GM19452 (cell line): ENCODE data around the gene EPHA8.

Experiments used
- ATAC-seq: cut with Tn5 transposase; IDR thresholded peaks from one replicate; pipeline ENCODE4 v1.9.1; 2021; ENCODE audit not compliant: unreplicated experiment

EPHA8 gene

DNA sequence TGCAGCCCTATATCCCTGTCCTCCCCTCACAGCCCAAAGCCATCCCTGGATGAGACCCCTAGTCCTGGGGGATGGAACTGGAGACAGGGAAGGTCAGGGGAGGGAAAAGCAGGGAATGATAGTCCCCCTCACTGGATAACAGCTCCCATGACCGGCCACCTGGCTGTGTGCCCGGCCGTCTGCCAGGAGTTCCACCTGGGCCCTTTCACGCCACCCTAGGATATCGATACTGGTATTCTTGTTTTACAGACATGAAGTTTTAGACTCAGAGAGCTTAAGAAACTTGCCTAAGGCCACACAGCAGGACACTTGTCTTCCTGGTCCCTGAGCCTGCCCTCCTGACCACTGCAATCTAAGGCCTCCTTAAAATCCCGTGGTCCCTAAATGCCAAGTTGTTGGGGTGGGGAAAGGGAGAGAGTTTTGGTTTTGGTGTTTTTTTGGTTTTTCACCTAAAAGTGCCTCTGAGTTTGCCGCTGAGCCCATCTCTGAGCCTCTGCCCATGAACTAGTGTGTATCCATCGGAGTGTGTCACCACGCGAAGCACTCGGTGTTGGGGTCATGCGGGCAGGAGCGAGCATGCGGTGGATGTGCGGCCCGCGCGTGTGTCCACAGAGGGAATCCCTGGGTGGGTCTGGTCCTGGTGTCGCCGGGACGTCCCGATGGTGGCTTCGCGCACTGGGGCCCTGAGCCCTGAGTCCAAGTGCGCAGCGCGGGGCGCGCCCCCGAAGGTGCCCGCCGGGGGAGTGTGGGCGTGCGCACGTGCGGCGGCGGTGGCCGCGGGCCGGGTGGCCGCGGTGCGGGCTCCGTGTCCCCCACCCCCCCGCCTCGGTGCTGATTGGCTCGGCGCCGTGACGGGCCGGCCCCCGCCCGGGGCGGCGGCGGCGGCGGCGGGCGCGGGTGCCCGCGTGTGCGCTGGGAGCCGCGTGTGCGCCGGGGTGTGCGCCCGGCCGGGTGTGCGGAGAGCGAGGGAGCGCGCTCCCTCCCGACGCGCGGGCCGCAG, at the start of gene EPHA8:
Gene EPHA8 (plus strand): TSS at position 906 of the 1,000 bp plus-strand sequence. CDS start 147 bp downstream, outside the sequence.
- ATAC-seq, result no peak

- no peak for ATAC-seq
These were observed 46.2 kb upstream of the EPHA8 start for GRCh38 chr1:22516906-22517571.

DNA sequence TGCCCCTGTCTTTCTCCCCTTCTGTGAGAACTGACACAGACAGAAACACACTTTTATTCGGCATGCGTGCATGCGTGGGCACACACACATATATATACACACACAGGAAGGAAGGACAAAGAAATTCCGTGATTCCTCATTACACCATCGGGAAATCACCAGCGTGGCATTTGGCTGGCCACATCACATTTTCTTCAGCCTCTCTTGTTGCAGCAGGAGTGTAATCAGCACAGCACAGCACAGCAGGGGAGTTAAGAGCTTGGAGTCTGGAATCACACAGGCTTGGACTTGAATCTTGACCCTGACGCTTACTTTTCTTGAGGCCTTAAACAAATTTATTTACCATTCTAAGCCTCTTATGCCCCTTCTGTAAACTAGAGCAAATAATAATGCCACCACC, 45.3 kb upstream of the EPHA8 start:
- ATAC-seq, result no peak

DNA sequence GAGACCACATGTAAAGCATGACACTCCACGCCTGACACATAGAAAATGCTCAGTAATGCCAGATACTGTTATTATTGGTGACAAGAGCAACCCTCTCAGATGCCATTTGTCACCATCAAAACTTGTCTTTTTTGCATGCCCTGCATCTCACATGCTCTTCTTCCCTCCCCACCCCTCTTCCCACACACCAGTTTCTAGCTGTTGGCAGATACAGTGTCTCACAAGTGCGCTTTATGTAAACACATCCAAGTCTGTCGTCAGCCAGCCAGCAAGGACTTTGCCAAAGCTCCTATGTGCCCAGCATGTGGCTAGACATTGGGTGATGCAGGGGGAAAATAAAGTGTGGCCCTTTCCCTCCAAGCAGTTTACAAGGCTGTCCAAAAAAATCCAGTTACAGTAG, 44.9 kb upstream of the EPHA8 start:
- no peak for ATAC-seq

DNA sequence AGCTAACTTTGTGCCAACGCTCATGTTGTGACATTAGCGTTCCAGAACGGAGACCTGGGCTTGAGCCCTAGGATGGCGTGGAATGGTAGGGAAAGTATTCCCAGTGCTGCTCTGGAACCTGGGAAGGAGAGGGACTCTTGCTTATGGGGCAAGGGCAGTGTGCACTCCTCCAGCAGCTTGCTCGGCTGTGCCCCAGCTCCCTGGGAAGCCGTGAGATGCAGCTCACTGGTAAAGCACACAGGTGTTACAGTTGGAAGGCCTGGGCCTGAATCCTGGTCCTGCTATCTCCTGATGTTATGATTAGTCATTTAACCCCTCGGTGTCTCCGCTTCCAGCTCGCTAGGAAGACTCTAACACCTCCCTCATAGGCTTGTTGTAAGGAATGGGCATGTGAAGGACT, 42.4 kb upstream of the EPHA8 start:
- ATAC-seq, result no peak

- ATAC-seq, result no peak
These were observed 41.6 kb upstream of the EPHA8 start for GRCh38 chr1:22521692-22522091.

GRCh38 chr1:22522221-22522743, 41.0 kb upstream of the EPHA8 start:
- ATAC-seq, result no peak

DNA sequence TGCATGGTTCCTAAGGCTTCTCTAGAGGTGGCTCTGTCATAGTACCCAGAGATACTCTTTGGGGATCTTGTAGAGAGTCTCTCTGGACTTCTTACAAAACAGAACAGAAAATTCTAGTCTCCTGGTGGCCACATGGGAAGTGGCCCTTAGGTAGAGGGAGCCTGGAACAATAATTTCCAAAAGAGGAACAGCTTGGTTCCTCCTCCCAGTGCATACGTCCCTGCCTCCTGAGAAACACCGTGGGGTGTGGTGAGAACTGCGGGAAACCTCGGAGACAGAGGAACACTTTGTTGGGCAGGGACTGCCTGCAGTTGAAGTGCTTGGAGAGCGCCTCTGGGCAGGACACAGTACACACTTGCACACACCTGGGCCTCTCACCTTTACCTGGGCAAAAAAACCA, 38.8 kb upstream of the EPHA8 start:
- ATAC-seq, result no peak

- ATAC-seq, result no peak
These were observed 38.1 kb upstream of the EPHA8 start for GRCh38 chr1:22525211-22525610.

- no peak for ATAC-seq
These were observed 37.6 kb upstream of the EPHA8 start for GRCh38 chr1:22525646-22526045.

DNA sequence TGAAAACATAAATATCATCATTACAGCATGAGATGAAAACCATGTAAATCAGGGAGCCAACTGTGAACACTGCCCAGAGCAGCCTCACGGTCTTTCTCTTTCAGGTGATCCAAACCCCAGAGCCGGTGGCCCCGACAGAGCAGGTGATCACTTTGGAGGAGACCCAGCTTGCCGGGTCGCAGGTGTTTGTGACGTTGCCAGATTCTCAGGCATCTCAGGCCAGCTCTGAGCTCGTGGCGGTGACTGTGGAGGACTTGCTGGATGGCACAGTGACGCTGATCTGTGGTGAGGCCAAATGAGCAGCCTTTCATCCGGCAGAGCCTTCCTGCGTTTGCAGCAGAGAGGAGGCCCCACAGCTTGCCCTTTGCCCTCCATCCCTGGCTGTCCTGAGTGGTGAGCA, 37.2 kb upstream of the EPHA8 start:
- no peak for ATAC-seq

DNA sequence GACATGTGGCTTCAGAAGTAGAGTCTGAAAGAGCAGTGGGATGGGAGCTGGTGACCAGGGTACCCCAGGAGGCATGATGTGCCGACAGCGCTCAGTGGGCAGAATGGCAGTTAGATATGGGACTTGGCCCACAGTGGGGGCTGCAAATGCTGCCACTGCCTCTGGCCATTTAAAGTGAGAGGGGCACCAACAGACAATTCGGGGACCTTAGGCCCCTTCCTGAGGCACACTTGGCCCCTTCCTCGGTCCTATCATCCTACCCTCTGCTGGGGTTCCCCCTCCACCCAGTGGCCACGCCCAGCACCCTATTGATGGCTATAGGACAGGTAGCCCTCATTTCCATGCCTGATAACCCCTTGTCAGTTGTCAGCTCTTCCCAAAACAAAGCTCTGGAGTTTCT, 36.6 kb upstream of the EPHA8 start:
- ATAC-seq, result no peak

DNA sequence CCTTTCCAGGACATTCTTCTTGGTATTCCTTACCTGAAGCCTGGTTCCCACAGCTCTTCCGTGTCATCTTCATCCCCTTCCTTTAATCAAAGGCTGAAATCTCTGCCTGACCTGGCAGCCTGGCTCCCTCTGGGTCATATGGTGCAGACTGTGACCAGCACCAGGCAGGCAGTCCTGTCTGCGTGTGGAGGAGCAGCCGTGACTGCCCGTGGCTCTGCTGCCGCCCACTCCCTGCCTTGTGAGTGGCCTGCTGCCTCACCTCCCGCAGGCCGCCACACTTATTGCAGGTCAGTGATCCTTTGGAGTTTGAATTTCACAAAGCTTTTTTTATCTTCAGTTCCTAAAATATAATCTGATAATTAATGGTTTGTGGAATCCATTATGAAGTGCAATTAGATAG, 36.2 kb upstream of the EPHA8 start:
- no peak for ATAC-seq

GRCh38 chr1:22527555-22528296, 35.6 kb upstream of the EPHA8 start:
- ATAC-seq, result no peak

DNA sequence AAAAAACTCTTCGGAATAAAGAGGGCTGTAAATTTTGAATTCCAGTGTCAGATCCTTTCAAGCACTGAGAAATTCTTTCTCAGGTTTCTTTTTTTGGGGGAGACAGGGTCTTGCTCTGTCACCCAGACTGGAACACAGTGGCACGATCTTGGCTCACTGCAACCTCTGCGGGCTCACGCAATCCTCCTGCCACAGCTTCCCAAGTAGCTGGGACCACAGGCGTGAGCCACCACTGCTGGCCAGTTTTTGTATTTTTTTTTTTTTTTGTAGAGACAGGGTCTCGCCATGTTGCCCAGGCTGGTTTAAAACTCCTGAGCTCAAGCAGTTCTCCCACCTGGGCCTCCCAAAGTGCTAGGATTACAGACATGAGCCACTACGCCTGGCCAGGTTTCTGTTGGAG, 34.8 kb upstream of the EPHA8 start:
- no peak for ATAC-seq

- no peak for ATAC-seq
These were observed 33.2 kb upstream of the EPHA8 start for GRCh38 chr1:22529901-22530621.

DNA sequence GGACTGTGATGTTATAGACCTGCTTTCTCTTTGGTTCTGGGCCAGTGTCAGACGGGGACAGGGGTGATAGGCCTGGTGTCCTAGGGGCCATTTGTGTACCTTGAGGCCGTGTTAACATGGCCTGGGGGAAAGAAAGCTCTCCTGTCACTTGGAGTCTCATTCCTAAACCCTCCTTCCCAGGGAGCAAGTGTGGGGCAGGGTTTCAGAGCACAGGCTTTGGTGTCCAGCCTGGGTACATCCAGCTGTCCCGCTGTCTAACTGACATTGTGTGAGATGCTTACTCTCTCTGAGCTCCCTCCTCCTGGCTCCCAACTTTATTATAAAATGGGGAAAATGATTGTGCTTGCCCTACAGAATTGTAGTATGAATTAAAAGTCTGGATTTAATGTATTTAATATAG, 32.6 kb upstream of the EPHA8 start:
- ATAC-seq, result no peak

GRCh38 chr1:22531251-22531650, 32.0 kb upstream of the EPHA8 start:
- ATAC-seq, result no peak

DNA sequence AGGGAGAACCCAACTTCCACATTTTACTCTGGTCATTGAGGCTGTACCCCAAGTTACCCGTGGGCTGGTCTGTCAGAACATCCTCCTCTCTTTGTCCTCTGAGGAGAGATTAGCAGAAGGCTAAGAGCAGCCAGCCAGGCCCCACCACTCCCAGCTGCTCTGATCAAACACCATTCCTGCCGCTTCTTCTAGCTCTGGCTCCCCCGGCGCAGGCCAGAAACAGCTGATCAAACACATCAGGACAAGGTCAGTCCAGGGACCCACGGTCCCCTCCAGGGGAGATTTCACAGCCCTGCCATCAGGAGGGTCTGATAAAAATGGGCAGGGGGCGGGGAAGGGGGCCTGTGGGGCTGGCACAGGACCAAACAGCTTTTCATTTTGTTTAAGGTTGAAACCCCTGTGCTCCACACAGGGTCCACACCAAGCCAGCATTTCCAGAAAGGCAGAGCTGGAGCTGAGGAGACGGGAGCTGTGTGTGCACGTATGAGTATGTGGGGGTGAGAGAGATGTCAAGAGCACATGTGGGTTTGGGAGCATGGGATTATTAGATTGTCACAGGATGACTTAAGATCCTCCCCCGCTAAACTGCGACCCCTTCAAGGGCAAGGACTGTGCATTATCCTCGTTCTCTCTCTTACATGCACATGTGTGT, 29.9 kb upstream of the EPHA8 start:
- no peak for ATAC-seq

DNA sequence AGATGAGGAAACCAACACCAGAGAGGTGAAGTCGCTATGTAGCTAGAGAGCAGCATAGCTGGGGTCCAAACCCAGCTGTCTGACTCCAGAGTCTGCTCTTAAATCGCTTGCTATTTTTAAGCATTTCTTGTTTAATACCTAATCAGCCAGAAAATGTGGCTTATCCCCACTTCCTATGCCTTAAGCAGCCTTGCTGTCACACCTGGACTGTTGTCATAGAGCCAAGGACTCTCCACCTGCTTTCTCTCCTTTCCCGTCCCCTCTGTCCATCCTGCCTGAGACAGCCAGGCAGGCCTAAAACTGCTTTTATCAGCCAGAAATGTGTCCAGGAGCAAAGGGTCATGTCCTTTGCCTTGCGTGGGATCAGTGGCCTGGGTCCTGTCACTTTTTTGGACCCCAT, 28.3 kb upstream of the EPHA8 start:
- no peak for ATAC-seq
